Endothelial cell (in vitro differentiated cells): ENCODE results near the gene PDE4A. TPM values are rescaled to one million over a fixed set of nuclear protein-coding genes. Genes with fewer than 3 reads are reported as not detected.
A peak's percentile ranks its signal among the peaks of the same experiment; 100 is the strongest.
"Not testable (repeated sequence)": the region's sequence is repeated elsewhere in the genome, so short reads cannot be mapped to it uniquely, and the experiment has no call there.

Experiments used
- DNase-seq: peaks from one replicate; pipeline ENCODE4 v3.0.0; 2021; ENCODE audit warnings: low spot score
- H3K27ac Mint-ChIP-seq: one replicate; pipeline ENCODE4 v1.8.0; 2021; ENCODE audit warnings: mixed read lengths, inconsistent platforms; ENCODE audit not compliant: unreplicated experiment
- H3K27me3 Mint-ChIP-seq: one replicate; pipeline ENCODE4 v1.8.0; 2021; ENCODE audit warnings: mild to moderate bottlenecking, moderate library complexity, mixed read lengths, inconsistent platforms; ENCODE audit not compliant: unreplicated experiment
- H3K36me3 Mint-ChIP-seq: one replicate; pipeline ENCODE4 v1.8.0; 2021; ENCODE audit warnings: mild to moderate bottlenecking, low read depth, mixed read lengths, inconsistent platforms; ENCODE audit not compliant: unreplicated experiment
- H3K4me1 Mint-ChIP-seq: one replicate; pipeline ENCODE4 v1.8.0; 2021; ENCODE audit warnings: mild to moderate bottlenecking, mixed read lengths, inconsistent platforms; ENCODE audit not compliant: unreplicated experiment
- H3K4me3 Mint-ChIP-seq: one replicate; pipeline ENCODE4 v1.8.0; 2021; ENCODE audit warnings: mild to moderate bottlenecking, mixed read lengths, inconsistent platforms; ENCODE audit not compliant: unreplicated experiment
- H3K9me3 Mint-ChIP-seq: one replicate; pipeline ENCODE4 v1.8.0; 2021; ENCODE audit warnings: mixed read lengths, inconsistent platforms; ENCODE audit not compliant: unreplicated experiment
- total RNA-seq: library from RNA; stranded (reverse); fragmentation: NEBNext Ultra II Directional; extraction: Animal tissue kit (Norgen Biotek cat#: 25700); gene quantifications from one replicate; pipeline ENCODE4 v1.2.1, GENCODE V29; 2021; ENCODE audit not compliant: unreplicated experiment
- TF ChIP-seq, protein P1 (sequence below): fragments of 200-600 bp; sonication (generic); IDR thresholded peaks from one replicate; pipeline ENCODE4 v1.5.0; 2021; ENCODE audit warnings: antibody characterized with exemption; ENCODE audit not compliant: unreplicated experiment

The PDE4A gene
- total RNA-seq, 1 donor from 2014 or later = 0.46 TPM

DNA sequence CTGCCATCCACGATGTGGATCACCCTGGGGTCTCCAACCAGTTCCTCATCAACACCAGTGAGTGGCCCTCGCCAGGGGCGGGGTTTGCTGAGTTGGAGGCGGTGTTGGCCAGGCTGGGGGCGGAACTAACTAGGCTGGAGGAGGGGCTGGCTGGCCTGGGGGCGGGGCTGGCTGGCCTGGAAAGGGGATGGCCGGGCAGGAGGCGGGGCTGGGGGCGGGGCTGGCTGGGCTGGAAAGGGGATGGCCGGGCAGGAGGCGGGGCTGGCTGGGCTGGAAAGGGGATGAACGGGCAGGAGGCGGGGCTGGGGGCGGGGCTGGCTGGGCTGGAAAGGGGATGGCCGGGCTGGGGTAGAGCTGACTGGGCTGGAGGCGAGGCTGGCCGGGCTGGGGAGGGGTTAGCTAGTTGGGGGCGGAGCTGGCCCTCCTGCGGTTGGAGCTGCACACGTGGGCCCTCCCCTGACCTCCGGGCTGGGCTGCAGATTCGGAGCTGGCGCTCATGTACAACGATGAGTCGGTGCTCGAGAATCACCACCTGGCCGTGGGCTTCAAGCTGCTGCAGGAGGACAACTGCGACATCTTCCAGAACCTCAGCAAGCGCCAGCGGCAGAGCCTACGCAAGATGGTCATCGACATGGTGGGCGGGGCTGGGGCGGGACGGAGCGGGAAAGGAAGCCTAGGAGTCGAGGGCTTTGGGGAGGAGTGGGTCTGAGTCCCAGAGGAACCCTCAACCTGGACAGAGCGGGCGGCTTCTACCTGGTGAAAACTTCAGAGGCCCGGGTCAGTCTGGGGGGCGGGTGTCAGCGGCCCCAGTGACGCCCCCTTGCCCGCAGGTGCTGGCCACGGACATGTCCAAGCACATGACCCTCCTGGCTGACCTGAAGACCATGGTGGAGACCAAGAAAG, 41.0 kb downstream of the PDE4A start:
- Mint-ChIP-seq H3K27ac (no peak overlapping the region), H3K9me3 (no peaks in the 10 kb centered on the region), H3K4me3 (no peak overlapping the region), H3K4me1 (no peaks in the 10 kb centered on the region), H3K27me3 (peaks cover 5% of the 10 kb centered on the region), H3K36me3 (no peaks in the 10 kb centered on the region)
- TF ChIP-seq, protein P1, sequence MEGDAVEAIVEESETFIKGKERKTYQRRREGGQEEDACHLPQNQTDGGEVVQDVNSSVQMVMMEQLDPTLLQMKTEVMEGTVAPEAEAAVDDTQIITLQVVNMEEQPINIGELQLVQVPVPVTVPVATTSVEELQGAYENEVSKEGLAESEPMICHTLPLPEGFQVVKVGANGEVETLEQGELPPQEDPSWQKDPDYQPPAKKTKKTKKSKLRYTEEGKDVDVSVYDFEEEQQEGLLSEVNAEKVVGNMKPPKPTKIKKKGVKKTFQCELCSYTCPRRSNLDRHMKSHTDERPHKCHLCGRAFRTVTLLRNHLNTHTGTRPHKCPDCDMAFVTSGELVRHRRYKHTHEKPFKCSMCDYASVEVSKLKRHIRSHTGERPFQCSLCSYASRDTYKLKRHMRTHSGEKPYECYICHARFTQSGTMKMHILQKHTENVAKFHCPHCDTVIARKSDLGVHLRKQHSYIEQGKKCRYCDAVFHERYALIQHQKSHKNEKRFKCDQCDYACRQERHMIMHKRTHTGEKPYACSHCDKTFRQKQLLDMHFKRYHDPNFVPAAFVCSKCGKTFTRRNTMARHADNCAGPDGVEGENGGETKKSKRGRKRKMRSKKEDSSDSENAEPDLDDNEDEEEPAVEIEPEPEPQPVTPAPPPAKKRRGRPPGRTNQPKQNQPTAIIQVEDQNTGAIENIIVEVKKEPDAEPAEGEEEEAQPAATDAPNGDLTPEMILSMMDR = no peak
- peak; percentile 97 for DNase-seq

DNA sequence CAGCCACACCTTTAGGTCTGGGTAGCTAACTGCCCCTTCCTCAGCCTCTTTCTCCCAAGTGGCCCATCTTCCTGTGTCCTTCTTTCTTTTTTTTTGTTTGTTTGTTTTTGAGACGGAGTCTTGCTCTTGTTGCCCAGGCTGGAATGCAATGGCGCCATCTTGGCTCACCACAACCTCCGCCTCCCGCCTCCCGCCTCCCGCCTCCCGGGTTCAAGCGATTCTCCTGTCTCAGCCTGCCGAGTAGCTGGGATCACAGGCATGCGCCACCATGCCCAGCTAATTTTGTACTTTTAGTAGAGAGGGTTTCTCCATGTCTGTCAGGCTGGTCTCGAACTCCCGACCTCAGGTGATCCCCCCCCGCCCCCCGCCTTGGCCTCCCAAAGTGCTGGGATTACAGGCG, 41.7 kb downstream of the PDE4A start:
- H3K9me3 Mint-ChIP-seq, H3K27ac Mint-ChIP-seq, H3K4me1 Mint-ChIP-seq, H3K4me3 Mint-ChIP-seq, DNase-seq, H3K36me3 Mint-ChIP-seq, H3K27me3 Mint-ChIP-seq: not testable (repeated sequence)

DNA sequence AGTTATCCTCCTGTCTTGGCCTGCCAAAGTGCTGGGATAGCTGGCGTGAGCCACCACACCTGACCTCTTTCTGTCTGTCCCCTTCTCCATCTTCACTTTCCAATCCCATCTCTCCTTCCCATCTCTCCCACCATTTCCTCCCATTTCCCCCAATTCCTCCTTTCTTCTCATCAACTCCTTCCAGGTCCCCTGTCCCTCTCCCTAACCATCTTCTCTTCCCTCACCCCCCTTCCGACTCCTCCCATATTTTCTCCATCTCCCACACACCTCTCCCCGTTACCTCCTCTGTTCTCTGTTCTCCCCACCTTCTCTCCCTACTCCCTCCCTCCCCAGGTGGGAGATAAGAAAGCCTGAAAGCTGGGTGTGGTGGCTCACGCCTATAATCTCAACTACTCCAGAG, 42.2 kb downstream of the PDE4A start:
- TF ChIP-seq, protein P1 = no peak

DNA sequence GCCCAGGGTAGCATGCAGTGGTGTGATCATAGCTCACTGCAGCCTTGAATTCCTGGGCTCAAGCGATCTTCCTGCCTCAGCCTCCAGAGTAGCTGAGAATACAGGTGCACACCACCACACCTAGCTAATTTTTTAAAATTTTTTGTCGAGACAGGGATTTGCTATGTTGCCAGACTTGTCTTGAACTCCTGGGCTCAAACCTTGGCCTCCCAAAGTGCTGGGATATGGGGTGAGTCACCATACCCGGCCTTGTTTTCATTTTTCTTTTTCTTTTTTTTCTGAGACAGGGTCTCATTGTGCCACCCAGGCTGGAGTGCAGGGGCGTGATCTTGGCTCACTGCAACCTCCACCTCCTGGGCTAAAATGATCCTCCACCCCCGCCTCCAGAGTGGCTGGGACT, 44.1 kb downstream of the PDE4A start:
- TF ChIP-seq, protein P1 = no peak
- Mint-ChIP-seq H3K9me3 (no peaks in the 10 kb centered on the region), H3K4me1 (no peaks in the 10 kb centered on the region), H3K27me3 (peaks cover 9% of the 10 kb centered on the region), H3K4me3 (no peak overlapping the region), H3K36me3 (no peaks in the 10 kb centered on the region), H3K27ac (no peak overlapping the region)
- no peak for DNase-seq

More for the DNA sequence above, 42.2 kb downstream of the PDE4A start:
- Mint-ChIP-seq H3K4me1 (no peaks in the 10 kb centered on the region), H3K36me3 (no peaks in the 10 kb centered on the region), H3K9me3 (no peaks in the 10 kb centered on the region), H3K27ac (no peak overlapping the region), H3K27me3 (peaks cover 5% of the 10 kb centered on the region), H3K4me3 (no peak overlapping the region)
- no peak for DNase-seq

DNA sequence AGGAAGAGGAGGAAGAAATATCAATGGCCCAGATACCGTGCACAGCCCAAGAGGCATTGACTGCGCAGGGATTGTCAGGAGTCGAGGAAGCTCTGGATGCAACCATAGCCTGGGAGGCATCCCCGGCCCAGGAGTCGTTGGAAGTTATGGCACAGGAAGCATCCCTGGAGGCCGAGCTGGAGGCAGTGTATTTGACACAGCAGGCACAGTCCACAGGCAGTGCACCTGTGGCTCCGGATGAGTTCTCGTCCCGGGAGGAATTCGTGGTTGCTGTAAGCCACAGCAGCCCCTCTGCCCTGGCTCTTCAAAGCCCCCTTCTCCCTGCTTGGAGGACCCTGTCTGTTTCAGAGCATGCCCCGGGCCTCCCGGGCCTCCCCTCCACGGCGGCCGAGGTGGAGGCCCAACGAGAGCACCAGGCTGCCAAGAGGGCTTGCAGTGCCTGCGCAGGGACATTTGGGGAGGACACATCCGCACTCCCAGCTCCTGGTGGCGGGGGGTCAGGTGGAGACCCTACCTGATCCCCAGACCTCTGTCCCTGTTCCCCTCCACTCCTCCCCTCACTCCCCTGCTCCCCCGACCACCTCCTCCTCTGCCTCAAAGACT, 46.9 kb downstream of the PDE4A start:
- DNase-seq = no peak
- H3K4me3 Mint-ChIP-seq = no peak overlapping the region
- peaks cover 9% of the 10 kb centered on the region for H3K27me3 Mint-ChIP-seq
- TF ChIP-seq, protein P1 = no peak
- no peak overlapping the region for H3K27ac Mint-ChIP-seq
- no peaks in the 10 kb centered on the region for H3K36me3 Mint-ChIP-seq
- H3K9me3 Mint-ChIP-seq = no peaks in the 10 kb centered on the region
- no peaks in the 10 kb centered on the region for H3K4me1 Mint-ChIP-seq
